ENCODE results near the gene MBNL2. TPM values are rescaled to one million over a fixed set of nuclear protein-coding genes. Genes with fewer than 3 reads are reported as not detected.

Gene MBNL2
- total RNA-seq, 1 experiment from 2014 or later: 0.85 TPM

- Mint-ChIP-seq H3K9me3 (peaks cover 5% of the 10 kb centered on the region; the same call in 1 of the 2 replicates), H3K36me3 (no peaks in the 10 kb centered on the region), H3K27ac (no peak overlapping the region), H3K4me1 (no peaks in the 10 kb centered on the region), H3K4me3 (no peak overlapping the region), H3K27me3 (ENCODE audit: low read depth) (no peaks in the 10 kb centered on the region)
- TF ChIP-seq NFYB (CRISPR knock-in tag; conservative IDR thresholded peaks at IDR 0.05; ENCODE audit: low read depth): no peak
- TF ChIP-seq ERG (CRISPR knock-in tag; IDR thresholded peaks at IDR 0.05): no peak
- no peak for TF ChIP-seq CDX4 (CRISPR knock-in tag; IDR thresholded peaks at IDR 0.05; ENCODE audit: borderline replicate concordance)
- TF ChIP-seq ATF1 (CRISPR knock-in tag; IDR thresholded peaks at IDR 0.05): no peak
- no peak for TF ChIP-seq HMGA2 (CRISPR knock-in tag; IDR thresholded peaks at IDR 0.05)
- TF ChIP-seq TP53 (CRISPR knock-in tag; IDR thresholded peaks at IDR 0.05): no peak
- TF ChIP-seq USF1 (CRISPR knock-in tag; IDR thresholded peaks at IDR 0.05): no peak
- no peak for TF ChIP-seq RORB (CRISPR knock-in tag; IDR thresholded peaks at IDR 0.05)
- TF ChIP-seq JUN (CRISPR knock-in tag; IDR thresholded peaks at IDR 0.05): no peak
- ChIA-PET CTCF (no interaction called here), POLR2A (no interaction called here)
- ATAC-seq (no peak), DNase-seq (ENCODE audit: low spot score) (no peak)
These were observed 157.3 kb downstream of the MBNL2 start for GRCh38 chr13:97379386-97379785.

GRCh38 chr13:97380696-97381095 is 158.6 kb downstream of the MBNL2 start:
- POLR2A ChIA-PET: no interaction called here
- Mint-ChIP-seq H3K9me3 (peaks cover 5% of the 10 kb centered on the region; the same call in 1 of the 2 replicates), H3K4me3 (no peak overlapping the region), H3K27ac (no peak overlapping the region), H3K36me3 (no peaks in the 10 kb centered on the region), H3K4me1 (no peaks in the 10 kb centered on the region), H3K27me3 (ENCODE audit: low read depth) (no peaks in the 10 kb centered on the region)
- TF ChIP-seq ZNF532 (CRISPR knock-in tag; IDR thresholded peaks at IDR 0.05; ENCODE audit: borderline replicate concordance) (no peak), MYBL2 (CRISPR knock-in tag; IDR thresholded peaks at IDR 0.05) (no peak), NFE2L1 (CRISPR knock-in tag; IDR thresholded peaks at IDR 0.05) (no peak), GTF2I (CRISPR knock-in tag; conservative IDR thresholded peaks at IDR 0.05) (no peak), TP53 (CRISPR knock-in tag; IDR thresholded peaks at IDR 0.05) (no peak), EMX1 (CRISPR knock-in tag; IDR thresholded peaks at IDR 0.05) (no peak), FOXK1 (CRISPR knock-in tag; IDR thresholded peaks at IDR 0.05) (no peak), PRRX2 (CRISPR knock-in tag; IDR thresholded peaks at IDR 0.05) (no peak), IRF1 (CRISPR knock-in tag; IDR thresholded peaks at IDR 0.05) (no peak), CTCF (IDR thresholded peaks at IDR 0.05) (no peak), ZBTB21 (CRISPR knock-in tag; IDR thresholded peaks at IDR 0.05; ENCODE audit: borderline replicate concordance) (no peak)
- no peak for DNase-seq (ENCODE audit: low spot score)
- ATAC-seq: no peak
- CTCF ChIA-PET: no interaction called here
